Renal pelvis (tissue), 4 donors: ENCODE data around the gene ADAM11. TPM values are rescaled to one million over a fixed set of nuclear protein-coding genes. Genes with fewer than 3 reads are reported as not detected.
A peak's percentile ranks its signal among the peaks of the same experiment; 100 is the strongest.

Experiments
- DNase-seq: peaks from one replicate; pipeline ENCODE4 v3.0.0-alpha.2; 2013
- polyA plus RNA-seq, 3 donors: library from polyadenylated mRNA; unstranded; fragments of 120-200 nt; gene quantifications; one replicate each; pipeline ENCODE4 v1.2.1, GENCODE V29; 2013; ENCODE audit not compliant: insufficient read length in 3 of 3

ADAM11 gene
- polyA plus RNA-seq, 3 donors, result 2.7 to 3.7 (median 3.4) TPM

GRCh38 chr17:44757045-44757917 lies 1.5 kb upstream of the ADAM11 start:
- DNase-seq, result no peak

- DNase-seq, result no peak
Observed at GRCh38 chr17:44757918-44758413, 822 bp upstream of the ADAM11 start.

GRCh38 chr17:44759086-44759915 lies 513 bp downstream of the ADAM11 start:
- no peak for DNase-seq

- DNase-seq, result no peak
Observed at GRCh38 chr17:44759916-44760243, 1.1 kb downstream of the ADAM11 start.

DNA sequence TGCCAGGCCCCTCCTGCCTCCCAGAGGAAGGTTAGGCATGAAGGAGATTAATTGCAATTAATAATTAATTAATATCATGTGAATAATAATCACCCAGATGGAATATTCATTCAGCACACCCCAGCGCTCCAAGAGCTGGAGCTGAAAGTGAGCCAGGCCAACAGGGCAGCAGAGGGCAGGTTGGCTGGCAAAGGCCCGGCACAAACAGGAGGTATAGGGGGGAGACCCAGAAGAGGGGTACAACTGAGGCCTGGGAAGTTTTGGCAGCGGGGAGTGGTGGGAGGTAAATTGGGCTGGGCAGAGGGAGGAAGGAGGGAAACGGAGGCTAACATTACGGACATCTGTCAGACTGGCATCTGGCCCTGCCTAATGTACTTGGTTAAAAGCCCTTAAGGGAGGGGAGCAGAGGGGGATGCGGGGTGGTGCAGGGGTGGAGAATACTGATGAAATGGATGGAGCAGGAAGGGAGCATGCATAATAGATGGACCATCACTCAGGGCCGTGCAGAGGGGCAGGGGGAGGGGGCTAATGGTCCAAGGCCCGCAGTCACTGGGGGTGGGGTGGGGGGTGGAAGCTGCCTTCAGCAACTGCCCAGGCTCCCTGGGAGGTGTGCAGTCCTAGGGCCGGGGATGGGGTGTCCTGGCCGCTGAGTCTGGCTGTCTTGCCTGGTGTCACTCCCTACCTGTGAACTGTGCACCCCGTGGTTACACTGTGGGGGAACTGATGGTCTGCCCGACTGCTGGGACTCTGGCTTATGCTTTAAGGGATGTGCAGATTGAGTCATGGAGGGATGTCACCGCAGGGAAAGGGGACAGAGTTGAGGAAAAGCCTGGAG lies 1.9 kb downstream of the ADAM11 start:
- no peak for DNase-seq

GRCh38 chr17:44761932-44762810 lies 3.4 kb downstream of the ADAM11 start:
- no peak for DNase-seq

- no peak for DNase-seq
Observed at GRCh38 chr17:44763170-44763569, 4.4 kb downstream of the ADAM11 start.

DNA sequence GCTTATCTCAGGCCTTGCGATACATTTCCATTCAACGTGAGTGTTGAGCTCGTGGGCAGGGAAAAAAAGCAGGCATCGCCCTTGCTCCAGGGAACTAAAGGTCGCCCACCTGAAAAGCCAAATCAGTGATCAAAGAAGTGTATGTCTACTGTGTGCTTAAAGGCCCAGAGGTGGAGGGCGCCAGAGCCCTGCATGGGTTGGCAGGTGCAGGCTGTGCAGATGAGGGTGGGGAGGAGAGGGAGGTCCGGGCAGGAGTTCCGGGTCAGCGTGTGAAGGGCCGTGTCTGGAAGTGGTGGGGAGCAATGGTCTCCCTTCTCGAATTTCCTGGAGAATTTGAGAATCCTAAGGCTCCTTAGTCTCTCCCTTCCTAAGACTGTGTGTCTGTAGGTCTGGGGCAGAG lies 7.2 kb downstream of the ADAM11 start:
- DNase-seq, result no peak

- no peak for DNase-seq
Observed at GRCh38 chr17:44766409-44767038, 7.7 kb downstream of the ADAM11 start.

GRCh38 chr17:44767493-44767892 lies 8.7 kb downstream of the ADAM11 start:
- DNase-seq, result no peak

- DNase-seq, result no peak
Observed at GRCh38 chr17:44768505-44769142, 9.8 kb downstream of the ADAM11 start.

GRCh38 chr17:44769230-44769629 lies 10.4 kb downstream of the ADAM11 start:
- no peak for DNase-seq

DNA sequence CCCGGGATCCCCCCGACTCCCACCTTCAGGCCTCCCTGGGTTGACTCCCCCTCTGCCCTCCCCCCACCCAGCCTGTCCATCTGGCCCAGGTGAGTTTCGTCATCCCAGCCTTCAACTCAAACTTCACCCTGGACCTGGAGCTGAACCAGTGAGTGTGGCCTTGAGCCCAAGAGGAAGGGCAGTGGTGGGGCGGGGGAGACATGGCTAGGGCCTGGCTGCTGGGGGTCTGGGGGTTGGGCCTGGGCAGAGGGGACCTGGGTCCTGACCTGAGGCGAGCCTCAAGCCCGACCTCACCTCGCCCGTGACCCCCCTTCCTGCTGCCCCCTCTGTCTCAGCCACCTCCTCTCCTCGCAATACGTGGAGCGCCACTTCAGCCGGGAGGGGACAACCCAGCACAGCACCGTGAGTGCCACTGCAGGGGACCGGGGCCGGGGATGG lies 10.9 kb downstream of the ADAM11 start:
- DNase-seq, result no peak

- DNase-seq, result no peak
Observed at GRCh38 chr17:44770166-44770925, 11.6 kb downstream of the ADAM11 start.

- no peak for DNase-seq
Observed at GRCh38 chr17:44772308-44773045, 13.7 kb downstream of the ADAM11 start.

- no peak for DNase-seq
Observed at GRCh38 chr17:44773140-44773539, 14.4 kb downstream of the ADAM11 start.

DNA sequence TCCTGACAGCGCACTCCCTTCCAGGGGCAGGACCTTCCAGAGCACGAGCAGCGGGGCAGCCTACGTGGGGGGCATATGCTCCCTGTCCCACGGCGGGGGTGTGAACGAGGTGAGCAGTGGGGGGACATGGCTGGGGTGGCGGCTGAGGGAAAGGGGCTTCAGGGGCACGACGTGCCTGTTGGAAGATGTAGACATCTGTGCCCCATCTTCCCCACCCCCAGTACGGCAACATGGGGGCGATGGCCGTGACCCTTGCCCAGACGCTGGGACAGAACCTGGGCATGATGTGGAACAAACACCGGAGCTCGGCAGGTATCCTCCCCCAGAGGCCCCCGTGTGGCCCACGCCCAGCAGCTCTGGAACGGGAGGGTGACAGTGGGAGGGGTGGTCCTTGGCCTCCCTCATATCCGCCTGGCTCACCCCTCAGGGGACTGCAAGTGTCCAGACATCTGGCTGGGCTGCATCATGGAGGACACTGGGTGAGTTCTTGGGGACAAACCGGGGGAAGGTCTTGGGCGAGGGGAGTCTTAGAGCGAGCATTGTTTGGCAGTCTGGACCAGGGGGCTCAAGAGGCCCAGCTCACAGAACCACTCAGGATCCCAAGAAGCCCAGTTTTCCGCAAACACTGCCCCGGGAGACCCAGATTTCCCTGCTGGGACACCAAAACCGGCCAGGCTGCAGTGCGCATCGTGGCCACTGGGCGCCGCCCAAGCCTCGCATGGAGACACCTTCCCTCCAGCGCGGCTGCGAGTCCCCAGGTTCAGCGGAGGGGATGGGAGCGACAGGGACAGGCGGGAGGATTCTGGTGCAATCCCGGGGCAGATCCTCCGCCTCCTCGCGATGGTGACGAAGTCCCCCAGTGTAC lies 15.7 kb downstream of the ADAM11 start:
- DNase-seq, result peak; percentile 77
